Adipose tissue (tissue), 3 donors: ENCODE measurements around the gene FER. TPM values are rescaled to one million over a fixed set of nuclear protein-coding genes. Genes with fewer than 3 reads are reported as not detected.
"Not testable (repeated sequence)": the region's sequence is repeated elsewhere in the genome, so short reads cannot be mapped to it uniquely, and the experiment has no call there.

Experiments
- H3K27ac ChIP-seq: one replicate; pipeline ENCODE4 v1.5.1; 2013; ENCODE audit warnings: low read depth, low read length
- WGBS, 3 donors: extraction: QIAGEN DNeasy Blood & Tissue Kit; methylation state at CpG; one replicate each; pipeline ENCODE4 v1.1.7; 2013; 5-methylcytosine and 5-hydroxymethylcytosine counted together
- polyA plus RNA-seq, 3 donors: library from polyadenylated mRNA; stranded (reverse); fragments of 200-250 nt; gene quantifications; one replicate each; pipeline ENCODE4 v1.2.3, GENCODE V29; 2013
- donor health status: healthy with polysubstance abuse.
- donor health status: Bipolar disorder and iron deficiency.
- donor health status: healthy.

Gene FER
- polyA plus RNA-seq, 3 donors = 1.3 to 2.9 (median 2.8) TPM

DNA sequence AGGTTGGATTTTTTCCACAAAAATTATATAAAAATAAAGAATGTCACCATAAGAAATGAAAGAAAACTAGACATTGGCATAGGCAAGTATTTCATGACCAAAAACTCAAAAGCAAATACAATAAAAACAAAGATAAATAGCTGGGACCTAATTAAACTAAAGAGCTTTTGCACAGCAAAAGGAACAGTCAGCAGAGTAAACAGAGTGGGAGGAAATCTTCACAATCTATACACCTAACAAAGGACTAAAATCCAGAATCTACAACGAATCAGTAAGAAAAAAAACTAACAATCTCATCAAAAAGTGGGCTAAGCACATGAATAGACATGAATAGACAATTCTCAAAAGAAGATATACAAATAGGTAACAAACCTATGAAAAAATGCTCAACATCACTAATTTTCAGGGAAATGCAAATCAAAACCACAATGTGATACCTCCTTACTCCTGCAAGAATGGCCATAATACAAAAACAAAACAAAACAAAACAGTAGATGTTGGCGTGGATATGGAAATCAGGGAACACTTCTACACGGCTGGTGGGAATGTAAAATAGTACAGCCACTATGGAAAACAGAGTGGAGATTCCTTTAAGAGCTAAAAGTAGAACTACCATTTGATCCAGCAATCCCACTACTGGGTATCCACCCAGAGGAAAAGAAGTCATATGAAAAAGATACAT lies 94.7 kb downstream of the FER start:
- 87 to 93% (median 90%) methylated on average over 3 of the region's 3 CpGs for WGBS, 3 donors
- H3K27ac ChIP-seq = not testable (repeated sequence)

DNA sequence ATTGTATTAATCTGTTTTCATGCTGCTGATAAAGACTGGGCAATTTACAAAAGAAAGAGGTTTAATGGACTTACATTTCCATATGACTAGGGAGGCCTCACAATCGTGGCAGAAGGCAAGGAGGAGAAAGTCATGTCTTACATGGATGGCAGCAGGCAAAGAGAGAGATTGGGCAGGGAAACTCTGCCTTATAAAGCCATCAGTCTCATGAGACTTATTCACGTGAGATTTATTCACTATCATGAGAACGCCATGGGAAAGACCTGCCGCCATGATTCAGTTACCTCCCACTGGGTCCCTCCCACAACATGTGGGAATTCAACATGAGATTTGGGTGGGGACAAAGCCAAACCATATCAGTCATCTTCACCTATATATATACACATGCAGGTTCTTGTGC lies 103.4 kb downstream of the FER start:
- H3K27ac ChIP-seq = not testable (repeated sequence)
- 90 to 99% (median 96%) methylated on average over 4 of the region's 4 CpGs for WGBS, 3 donors

DNA sequence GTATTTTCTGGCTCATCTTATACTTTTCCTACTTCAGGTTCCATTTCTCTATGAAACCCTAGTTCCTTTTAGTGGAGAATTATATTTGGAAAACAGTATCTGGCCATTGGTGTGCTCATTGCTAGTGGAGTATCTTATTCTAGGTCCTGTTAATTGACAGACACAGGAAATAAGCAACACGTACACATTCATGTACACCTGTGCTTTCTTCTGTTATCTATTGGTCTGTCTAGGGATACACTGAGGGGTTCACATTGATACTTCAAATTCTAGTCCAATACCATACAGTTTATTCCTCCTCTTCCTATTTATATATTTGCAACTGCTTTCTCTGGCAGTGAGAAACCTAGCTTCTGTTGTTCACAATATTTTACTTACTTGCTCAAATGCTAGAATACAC lies 110.2 kb downstream of the FER start:
- WGBS, 3 donors = 55 to 87% (median 59%) methylated on average over 1 of the region's 1 CpG
- no peak overlapping the region for H3K27ac ChIP-seq

GRCh38 chr5:108858959-108859358 lies 111.3 kb downstream of the FER start:
- H3K27ac ChIP-seq = no peak overlapping the region
- WGBS, 3 donors = 44 to 73% (median 45%) methylated on average over 2 of the region's 2 CpGs

DNA sequence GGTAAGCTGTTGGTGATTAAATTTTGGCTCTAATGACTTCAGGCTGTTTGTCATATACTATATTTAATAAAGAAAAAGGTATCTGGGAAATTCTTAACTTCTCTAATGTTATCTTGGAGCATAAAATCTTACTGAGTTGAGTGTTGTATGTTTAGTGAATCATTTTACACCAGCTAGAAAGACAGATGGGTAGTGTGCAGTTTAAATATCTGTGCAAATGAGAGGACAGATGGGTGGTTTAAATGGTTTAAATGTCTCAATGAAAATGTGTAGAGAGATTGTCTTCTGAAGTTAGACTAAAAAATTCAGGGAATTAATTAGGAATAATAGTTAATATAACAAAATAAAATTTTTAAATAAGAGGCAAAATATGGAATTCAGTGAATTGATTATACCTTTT lies 114.5 kb downstream of the FER start:
- H3K27ac ChIP-seq = no peak overlapping the region

GRCh38 chr5:108866097-108866496 lies 118.4 kb downstream of the FER start:
- 99 to 100% (median 100%) methylated on average over 3 of the region's 3 CpGs for WGBS, 3 donors
- H3K27ac ChIP-seq = not testable (repeated sequence)

GRCh38 chr5:108867656-108868055 lies 120.0 kb downstream of the FER start:
- 61 to 92% (median 80%) methylated on average over 4 of the region's 4 CpGs for WGBS, 3 donors
- no peak overlapping the region for H3K27ac ChIP-seq

DNA sequence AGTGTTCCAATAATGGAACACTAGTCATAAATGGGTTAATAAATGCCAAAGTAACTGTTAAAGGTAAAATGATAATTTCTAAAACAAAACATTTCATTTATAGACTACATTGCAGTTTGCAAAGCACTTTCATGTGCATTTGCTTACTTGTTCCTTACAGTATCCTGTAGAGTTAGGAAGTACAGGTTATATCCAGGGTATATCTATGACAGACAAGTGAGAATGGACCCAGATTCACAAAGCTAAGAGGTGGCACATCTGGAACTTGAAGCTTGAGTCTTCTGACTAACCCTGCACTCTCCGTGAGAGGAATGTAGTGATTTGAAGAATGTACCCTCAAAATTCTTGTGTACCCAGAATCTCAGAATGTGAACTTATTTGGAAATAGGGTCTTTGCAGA lies 121.4 kb downstream of the FER start:
- WGBS, 3 donors = 95 to 100% (median 99%) methylated on average over 1 of the region's 1 CpG
- no peak overlapping the region for H3K27ac ChIP-seq

DNA sequence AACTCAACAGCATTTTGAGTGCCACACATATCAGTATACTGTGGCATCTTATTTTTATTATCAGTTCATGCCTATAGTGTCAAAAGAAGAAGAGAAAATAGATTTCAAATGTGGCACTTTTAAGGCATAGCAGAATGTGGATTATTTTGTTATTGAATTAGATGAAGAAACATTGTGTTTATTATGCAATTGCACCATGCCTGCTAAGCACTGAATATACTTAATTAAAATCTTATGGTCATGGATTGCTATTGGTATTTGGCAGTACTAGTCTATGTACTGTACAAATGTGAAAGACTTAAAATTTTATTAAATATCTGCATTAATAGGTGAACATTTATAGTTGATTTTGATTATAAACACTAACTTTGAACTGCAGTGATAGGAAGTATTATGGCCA lies 128.8 kb downstream of the FER start:
- no peak overlapping the region for H3K27ac ChIP-seq

DNA sequence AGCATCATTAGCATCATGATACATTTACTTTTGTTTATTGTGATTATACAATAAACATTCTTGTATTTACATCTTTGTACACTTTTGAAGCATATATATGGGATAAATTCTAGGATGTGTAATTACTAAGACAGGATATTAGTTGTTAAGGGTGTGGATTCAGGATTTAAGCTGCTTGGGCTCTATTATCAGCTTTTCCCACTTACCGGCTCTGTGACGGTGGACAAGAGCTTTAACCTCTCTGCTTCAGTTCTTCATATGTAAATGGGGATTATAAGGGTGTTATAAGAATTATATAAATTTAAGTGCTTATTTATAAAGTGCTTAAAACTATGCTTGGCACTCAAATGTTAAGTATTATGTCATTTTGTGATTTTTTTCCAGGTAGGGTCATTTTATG lies 131.1 kb downstream of the FER start:
- 95 to 99% (median 98%) methylated on average over 2 of the region's 2 CpGs for WGBS, 3 donors
- H3K27ac ChIP-seq = no peak overlapping the region

- 95 to 96% (median 95%) methylated on average over 6 of the region's 6 CpGs for WGBS, 3 donors
- no peak overlapping the region for H3K27ac ChIP-seq
Measured at GRCh38 chr5:108881133-108881532, 133.4 kb downstream of the FER start.

- H3K27ac ChIP-seq = no peak overlapping the region
- 54 to 78% (median 62%) methylated on average over 4 of the region's 4 CpGs for WGBS, 3 donors
Measured at GRCh38 chr5:108884736-108885135, 137.0 kb downstream of the FER start.

- no peak overlapping the region for H3K27ac ChIP-seq
Measured at GRCh38 chr5:108898257-108898656, 150.6 kb downstream of the FER start.

- no peak overlapping the region for H3K27ac ChIP-seq
Measured at GRCh38 chr5:108898707-108899106, 151.0 kb downstream of the FER start.

- WGBS, 3 donors = 93 to 95% (median 95%) methylated on average over 6 of the region's 6 CpGs
- not testable (repeated sequence) for H3K27ac ChIP-seq
Measured at GRCh38 chr5:108899244-108899643, 151.5 kb downstream of the FER start.

DNA sequence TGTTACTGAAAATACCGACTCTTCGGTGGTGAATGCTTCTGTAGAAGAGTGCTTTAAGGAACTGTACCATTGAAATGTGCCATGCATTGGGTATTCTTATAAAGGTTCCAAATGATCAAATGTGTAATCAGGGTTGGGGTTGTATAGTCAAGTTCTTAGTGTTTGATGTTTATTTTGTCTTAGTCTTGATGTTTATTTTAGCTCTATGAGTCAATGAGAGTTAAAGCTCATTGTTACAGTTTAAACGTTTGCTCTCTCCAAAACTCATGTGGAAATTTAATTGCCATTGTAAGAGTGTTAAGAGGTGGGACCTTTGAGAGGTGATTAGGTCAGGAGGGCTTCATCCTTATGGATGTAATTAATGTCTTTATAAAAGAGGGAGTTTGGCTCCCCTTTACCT lies 153.0 kb downstream of the FER start:
- WGBS, 3 donors = 86 to 95% (median 94%) methylated on average over 3 of the region's 3 CpGs
- H3K27ac ChIP-seq = no peak overlapping the region

GRCh38 chr5:108905805-108906204 lies 158.1 kb downstream of the FER start:
- H3K27ac ChIP-seq = no peak overlapping the region

DNA sequence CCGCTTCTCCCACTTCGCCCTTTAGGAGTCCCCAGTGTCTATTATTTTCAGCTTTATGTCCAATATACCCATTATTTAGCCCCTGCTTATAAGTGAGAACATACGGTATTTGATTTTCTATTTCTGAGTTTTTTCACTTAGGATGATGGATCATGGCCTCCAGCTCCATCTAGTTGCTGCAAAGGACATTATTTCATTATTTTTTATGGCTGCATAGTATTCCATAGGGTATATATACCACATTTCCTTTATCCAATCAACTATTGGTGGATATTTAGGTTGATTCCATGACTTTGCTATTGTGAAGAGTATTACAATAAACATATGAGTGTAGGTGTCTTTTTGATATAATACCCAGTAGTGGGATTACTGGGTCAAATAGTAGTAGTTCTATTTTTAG lies 162.9 kb downstream of the FER start:
- WGBS, 3 donors = 95 to 100% (median 98%) methylated on average over 3 of the region's 3 CpGs
- no peak overlapping the region for H3K27ac ChIP-seq

DNA sequence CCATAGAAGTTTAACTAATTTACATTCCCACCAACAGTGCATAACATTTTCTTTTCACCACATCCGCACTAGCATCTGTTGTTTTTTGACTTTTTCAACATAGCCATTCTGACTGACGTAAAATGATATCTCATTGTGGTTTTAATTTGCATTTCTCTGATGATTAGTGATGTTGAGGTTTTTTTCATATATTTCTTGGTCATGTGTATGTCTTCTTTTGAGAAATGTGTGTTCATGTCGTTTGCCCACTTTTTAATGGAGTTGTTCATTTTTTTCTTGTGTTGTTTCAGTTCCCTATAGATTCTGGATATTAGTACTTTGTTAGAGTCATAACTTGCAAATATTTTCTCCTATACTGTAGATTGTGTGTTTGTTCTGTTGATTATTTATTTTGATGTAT lies 163.4 kb downstream of the FER start:
- no peak overlapping the region for H3K27ac ChIP-seq
- 93 to 97% (median 94%) methylated on average over 3 of the region's 3 CpGs for WGBS, 3 donors

DNA sequence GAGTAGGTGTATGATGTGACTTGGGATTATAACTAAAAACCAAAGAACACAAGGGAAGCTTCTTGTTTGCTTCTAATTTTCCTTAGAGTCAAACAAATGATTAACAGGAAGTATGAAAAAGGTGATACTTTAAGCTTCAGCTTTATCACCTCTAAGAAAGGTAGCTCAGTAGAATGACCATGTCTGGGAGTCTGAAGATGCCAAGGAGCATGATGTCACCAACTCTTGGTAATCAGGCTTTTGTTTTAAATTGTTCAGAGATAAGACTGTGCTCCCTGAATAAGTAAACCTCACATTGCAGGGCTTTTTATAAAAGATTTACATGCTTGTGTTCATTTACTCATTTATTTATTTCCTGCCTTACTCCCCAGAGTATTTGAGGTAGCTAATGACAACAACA lies 169.9 kb downstream of the FER start:
- H3K27ac ChIP-seq = no peak overlapping the region

GRCh38 chr5:108919591-108920326 lies 172.1 kb downstream of the FER start:
- WGBS, 3 donors = 65 to 88% (median 82%) methylated on average over 2 of the region's 2 CpGs
- H3K27ac ChIP-seq = no peak overlapping the region
